GM19240 (cell line): ENCODE results near the gene SPEM3.
"Not testable (repeated sequence)": the region's sequence is repeated elsewhere in the genome, so short reads cannot be mapped to it uniquely, and the experiment has no call there.

ENCODE experiments used
- DNase-seq: peaks from one replicate; pipeline ENCODE4 v3.0.0; 2011; ENCODE audit warnings: low spot score; ENCODE audit not compliant: insufficient read length

Gene SPEM3

DNA sequence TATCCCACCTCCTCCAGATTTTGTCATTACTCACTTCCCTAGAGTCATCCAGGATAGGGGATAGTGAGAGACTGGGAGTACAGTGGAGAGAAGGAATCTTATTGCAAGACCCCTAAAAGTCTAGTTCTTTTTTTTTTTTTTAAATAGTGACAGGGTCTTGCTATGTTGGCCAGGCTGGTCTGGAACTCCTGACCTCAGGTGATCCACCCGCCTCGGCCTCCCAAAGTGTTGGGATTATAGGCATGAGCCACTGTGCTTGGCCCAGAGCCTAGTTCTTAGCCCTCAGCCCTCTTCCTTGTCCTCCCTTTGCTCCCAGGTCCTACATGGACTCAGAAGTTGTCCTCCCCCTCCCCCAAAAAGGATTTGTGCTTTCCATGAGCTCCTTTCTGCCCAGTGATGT is 13.5 kb downstream of the SPEM3 start:
- no peak for DNase-seq

DNA sequence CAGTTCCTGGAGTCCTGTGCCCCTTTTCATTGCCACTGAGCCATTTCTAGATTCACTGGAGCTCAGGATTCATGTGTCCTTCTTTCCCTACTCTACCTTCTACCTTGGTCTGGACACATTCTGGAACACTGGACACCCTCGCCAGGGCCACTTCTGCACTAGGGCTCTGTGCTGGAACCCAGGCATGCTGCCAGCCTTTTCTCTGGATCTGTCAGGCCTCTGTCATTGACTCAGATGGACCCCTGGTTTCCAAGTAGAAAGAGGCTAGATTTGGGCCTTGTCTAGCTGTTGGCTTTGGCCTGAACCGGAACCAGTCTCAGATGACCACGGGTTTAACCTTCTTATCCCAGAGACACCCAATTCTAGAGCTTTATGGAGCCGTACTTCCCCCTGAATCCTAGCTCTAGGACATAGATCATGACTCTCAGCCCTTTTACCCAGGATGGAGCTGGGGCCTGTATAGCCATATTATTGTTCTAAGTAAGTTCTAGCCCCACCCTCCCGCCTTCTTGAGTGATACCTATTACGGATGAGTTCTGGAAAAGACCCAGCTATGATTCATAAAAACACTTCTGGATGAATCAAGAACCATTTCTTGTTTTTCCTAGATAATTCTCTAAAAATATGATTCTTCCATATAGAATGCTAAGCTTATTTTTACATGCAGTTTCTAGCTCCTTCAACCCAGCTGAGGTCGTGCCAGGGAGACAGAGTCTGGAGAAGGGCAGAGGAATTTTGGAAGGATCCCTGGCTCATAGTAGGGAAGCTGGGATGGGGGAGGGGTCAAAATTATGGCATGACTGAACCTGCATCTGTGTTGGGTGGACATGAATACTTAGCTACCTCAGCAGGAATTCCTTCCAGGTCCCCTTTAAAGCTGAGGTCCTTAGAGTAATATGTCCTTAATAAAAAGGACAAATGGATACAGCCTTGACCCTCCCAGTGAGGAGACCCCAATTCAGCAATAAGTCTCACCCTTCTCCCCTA is 15.1 kb downstream of the SPEM3 start:
- DNase-seq = no peak

DNA sequence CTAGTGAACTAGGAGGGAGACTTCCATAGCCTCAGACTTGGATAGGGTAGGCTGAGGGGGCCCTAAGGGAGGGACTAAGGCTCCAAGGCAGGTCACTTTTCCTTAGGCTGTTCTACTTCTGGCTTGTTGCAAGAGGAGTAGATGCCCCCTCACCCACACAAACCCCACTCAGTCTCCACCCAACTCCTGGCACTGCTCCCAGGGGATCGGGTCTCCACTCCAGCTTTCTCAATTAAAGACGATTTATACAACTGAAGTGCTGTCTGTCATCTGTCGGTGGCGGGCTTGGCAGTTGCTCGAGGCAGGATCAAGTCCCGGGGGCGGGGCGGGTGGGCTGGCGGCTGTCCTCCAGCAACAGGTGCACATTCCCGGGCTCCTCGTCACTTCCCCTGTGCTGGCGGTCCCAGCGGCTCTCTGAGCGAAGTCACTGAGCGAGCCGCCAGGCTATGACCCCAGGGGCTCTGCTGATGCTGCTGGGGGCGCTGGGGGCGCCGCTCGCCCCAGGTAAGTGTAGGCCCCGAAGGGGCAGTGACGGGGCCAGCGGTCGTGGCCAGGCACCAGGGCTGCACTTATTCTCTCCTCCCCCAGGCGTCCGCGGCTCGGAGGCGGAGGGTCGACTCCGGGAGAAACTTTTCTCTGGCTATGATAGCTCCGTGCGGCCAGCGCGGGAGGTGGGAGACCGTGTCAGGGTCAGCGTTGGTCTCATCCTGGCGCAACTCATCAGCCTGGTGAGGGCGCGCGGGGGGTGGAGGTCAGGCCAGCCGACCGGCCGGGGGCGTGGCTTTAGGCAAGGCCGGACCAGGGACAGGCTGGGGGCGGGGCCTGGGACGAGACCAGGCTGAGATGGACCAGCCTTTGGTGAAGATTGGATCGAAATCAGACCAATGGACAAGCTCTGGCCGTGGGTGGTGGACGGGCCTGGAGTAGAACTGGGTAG is 16.3 kb downstream of the SPEM3 start, which contains the start of gene CHRNB1:
TSS of gene CHRNB1 (plus strand) at position 380 of the 937 bp plus-strand sequence. CDS start at position 447, 67 bp downstream.
- no peak for DNase-seq

DNA sequence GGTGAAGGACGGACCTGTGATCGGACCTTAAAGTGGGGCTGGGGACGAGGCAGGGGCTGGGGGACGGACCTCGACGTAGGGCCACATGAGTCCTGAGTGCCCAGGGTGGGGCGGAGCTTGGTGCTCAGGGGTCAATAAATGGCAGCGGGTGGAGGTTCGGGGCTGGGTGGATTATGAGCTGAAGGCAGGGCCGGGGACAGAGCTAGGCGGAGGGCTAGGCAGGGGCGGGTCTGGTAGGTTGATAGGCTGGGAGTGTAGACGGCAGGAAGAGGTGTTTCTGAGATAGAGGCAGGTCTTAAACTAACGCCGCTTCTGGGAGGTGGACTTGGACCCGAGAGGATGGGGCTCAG is 16.9 kb downstream of the SPEM3 start:
- DNase-seq = no peak

DNA sequence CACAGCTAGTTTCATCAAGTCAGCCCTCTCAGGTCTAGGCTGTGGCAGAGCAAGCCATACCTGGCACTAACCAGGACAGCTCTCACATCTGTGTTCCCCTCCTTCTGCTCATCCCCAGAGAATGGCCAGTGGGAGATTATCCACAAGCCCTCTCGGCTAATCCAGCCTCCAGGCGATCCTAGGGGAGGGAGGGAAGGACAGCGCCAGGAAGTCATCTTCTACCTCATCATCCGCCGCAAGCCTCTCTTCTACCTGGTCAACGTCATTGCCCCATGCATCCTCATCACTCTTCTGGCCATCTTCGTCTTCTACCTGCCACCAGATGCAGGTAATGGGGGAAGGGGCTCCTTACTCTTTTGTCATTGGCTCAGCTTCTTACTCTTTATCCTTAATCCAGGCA is 19.8 kb downstream of the SPEM3 start:
- DNase-seq = no peak

DNA sequence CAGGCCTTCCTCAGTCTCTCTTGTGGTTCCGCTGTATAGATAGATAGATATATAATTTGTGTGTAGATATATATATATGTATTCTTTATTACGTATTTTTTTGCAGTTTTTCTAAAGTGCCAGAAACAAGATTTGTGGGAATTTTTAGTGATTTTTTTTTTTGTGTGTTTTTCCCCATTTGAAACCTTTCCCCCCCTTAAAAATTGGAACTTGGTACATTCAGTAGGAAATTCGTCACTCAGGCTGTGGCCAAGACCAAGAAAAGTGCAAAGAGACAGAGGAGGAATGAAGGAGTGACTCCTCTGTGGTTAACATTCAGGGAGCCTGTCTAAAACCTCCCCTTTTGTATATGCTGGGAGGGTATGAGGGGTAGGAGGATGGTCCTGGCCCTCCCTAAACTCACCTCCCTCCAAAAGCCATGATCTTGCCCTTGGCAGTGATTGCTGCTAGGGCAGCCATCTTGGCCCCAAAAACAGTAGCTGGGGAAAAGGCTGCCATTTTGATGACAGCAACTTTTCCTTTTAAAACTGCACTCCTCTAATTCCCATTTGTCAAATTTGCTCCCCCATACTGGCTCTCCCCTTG is 31.4 kb downstream of the SPEM3 start:
- no peak for DNase-seq

DNA sequence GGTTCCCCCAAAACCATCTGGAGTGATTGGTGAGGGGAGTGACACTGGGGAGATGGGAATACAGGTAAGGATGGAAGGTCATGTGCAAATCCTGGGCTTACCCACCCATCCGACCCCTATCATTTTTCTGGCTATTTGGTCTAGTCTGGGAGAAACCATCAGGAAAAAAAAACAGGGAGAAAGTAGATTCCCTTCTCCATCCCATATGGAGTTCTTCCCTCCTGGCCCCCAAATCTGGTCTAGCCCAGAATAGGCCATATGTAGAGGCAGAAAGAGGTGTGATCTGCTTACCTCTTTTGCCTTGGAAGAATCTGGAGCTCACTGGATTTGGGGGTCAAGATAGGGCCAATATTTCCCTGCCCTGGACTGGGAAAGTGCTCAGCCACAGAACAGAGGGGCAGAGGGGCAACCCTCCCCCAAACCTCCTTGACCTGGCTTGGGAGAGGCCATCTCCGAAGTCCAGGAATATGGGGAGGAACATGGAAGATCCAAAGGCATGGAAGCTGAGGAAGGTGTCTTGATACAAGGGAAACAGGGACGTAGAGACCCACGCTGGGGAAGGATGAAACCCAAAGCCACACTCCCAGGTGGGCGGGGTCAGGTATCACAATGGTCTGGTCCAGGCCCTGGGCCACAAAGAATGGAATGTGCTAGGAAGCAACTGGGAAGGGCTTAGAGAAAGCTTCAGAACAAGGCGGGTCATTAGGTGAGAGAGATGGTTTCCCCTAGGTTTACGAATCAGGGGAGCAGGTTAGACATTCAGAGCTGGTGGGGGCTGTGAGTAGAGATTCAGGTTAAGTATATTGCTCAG is 32.4 kb downstream of the SPEM3 start:
- DNase-seq = no peak

DNA sequence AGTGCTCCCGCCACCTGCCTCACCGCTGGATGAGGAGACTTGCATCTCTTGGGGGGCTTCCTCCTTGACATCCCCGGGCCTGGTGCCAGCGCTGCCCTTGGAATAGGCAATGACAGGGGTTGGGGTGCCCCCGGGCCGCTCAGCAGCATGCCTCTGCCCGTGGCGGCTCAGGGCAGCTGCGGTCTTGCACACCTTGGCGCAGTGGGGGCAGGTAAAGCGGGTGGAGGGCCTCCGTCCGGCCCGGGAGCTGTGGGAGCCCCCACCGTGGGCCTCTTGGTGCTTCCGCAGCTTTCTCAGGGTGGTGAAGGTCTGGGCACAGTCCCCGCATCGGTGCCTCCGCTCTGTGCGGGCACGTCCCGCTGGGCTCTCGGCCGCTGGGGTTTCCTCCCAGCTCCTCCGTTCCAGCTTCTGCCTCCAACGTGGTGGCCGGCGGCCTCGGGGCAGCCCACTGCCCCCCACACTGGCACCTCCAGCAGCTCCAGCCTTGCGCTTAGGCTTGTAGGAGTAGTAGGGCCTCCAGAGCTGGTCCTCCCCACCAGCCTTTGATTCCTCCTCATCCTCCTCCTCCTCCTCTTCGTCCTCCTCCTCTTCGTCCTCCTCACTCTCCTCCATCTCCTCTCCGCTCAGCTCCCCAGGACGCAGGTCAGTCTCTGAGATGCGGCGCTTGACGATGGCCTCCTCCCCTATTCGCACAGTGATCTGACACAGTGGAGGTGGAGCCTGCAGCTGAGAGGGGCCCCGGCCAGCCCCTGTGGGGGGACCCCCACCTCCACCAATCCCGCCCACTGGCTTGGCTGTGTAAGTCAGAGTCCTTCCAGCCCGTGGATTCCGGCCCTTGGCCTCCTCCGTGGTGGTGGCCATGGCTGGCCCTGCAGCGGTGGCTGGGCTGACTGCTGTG is 34.1 kb downstream of the SPEM3 start:
- DNase-seq = no peak

DNA sequence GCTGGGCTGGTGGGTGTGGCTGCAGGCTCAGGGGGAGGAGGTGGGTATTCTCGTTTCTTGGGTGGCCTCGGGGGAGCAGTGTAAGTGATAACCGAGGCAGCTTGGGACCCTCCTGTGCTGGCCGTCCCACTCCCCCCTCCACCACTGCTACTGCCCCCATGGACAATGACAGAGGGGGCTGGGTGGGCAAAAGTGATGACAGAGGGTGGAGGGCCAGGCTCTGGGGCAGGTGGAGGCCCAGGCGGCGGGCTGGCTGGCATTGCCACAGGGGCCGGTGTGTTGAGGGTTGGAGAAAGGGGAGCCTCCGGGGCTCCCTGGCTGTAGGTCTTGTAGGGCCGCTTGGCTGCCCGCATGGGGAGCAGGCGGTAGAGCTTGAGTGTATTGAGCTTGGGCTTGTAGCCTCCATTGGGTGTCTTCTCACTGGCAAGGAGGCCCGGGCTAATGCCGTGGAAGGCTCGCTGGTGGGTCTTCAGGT is 34.8 kb downstream of the SPEM3 start:
- DNase-seq = no peak

DNA sequence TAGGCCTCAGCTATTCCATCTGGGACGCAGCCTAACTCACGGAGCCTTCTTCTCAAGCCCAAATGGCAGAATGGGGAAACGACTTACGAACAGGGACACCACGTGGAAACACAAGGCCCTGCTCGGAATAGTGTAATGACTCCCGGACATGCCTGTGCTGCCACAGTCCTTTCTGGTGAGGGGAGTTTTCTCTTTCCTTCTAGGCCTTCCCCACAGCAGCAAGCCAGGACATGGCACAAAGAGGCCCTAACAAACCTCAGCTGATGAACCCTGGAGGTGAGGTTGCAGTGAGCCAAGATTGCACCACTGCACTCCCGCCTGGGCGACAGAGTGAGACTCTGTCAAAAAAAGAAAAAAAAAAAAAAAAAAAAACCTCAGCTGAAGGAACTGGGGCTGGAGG is 35.4 kb downstream of the SPEM3 start:
- no peak for DNase-seq

DNA sequence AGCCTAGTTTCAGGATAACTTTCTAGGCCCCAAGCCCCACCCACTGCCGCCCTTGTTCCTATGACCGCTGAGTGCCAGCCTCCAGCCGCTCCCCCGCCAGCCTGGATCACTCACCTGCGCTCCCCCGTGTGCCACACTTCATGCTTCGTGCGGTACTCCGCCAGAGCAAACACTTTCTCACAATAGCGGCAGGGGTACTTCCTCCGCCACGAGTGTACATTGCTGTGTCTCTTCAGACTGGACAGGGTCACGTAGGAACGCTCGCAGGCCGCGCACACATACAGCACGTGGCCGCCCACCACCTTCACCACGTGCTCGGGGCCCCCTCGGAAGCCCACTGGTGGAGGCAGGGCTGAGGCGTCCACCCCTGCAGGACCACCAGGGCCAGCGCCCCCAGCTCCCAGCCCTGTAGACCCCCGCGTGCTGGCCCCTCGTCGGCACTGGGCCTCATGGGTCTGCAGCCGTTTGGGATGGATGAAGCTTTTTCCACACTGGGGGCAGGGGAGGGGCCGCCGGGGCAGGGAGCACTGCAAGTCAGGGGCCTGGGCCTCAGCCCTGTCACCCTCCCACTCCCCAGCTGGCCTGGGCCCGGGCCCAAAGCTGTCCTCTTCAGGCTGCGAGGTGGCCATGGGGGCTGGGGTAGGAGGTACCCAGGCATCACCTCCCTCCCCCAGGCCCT is 37.1 kb downstream of the SPEM3 start:
- no peak for DNase-seq

DNA sequence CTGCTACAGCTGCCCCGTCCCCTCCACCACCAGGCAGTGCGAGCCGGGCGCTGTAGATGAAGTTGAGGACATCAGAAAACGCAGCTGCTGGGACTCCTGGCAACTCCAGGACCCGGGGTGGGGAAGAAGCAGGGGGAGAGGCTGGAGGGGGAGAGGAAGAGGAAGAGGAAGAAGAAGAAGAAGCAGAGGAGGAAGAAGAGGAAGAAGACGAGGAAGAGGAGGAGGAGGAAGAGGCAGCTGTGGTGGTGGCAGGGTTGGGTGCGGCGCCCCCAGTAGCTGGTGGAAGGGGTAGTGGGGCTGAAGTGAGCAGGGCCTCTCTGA is 37.6 kb downstream of the SPEM3 start:
- no peak for DNase-seq

DNA sequence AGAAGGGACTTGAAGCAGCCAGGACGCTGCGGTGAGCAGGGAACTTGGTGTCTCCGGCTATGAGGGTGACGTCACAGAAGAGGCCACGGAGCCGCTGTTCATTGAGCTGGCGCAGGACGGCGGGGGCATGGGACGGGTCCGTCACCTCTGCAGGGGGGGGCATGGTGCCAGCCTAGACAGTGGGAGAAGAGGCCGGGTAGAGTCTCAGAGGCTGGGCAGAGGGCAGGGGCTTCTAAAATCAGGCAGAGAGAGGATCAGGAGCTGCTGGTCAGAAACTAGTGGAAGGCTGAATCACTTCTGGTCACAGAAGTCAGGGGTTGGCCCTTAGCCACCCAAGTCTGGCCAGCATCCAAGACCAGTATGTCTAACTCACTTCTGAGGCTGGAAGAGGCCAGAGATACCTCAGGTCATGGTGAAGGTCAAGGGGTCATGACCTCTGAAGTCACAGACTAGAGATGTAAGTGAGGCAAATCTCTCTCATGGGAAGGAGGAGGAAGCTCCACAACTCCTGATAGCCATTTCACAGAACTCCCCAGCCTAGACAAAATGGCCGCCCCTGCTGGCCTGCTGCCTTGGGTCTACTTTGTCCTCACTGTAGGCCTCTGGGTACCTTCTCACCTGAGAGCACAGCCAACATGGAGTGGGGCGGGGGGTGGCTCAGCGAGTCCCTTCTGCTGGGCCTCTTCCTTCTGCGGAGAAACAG is 38.1 kb downstream of the SPEM3 start:
- no peak for DNase-seq

DNA sequence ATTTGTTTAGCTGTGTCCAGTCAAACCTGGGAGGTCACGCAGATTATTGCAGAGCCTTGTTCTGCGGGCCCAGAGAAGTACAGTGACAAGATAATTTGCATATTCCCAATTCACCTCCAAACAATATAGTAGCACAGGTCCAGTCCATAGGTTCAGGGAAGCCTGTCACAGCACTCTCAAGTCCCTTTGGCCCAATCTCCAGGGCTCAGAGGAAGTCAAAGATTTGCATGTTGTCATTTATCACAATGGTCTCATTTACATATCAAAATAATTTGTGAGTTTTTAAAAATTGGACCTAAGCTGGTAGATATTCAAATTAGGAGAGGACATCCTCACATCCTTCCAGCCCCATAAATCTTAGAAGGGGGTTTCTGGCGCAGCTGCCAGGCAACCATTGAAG is 38.8 kb downstream of the SPEM3 start:
- no peak for DNase-seq

DNA sequence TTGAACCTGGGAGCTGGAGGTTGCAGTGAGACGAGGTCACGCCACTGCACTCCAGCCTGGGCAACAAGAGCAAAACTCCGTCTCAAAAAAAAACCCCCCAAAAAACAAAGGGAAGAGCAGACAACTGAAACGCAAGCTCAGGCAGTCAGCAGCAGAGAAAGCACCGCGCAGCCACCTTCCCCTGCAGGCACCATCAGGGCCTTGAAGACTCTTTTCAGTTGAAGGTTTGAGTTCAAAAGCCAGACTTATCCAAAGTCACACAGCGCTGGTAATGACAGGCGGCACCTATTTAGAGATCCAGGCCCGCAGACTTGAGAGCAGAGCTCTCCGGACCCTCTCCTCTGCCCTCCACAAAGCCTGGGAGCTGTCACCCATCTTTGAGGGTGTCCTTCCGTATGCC is 39.6 kb downstream of the SPEM3 start:
- DNase-seq = no peak

DNA sequence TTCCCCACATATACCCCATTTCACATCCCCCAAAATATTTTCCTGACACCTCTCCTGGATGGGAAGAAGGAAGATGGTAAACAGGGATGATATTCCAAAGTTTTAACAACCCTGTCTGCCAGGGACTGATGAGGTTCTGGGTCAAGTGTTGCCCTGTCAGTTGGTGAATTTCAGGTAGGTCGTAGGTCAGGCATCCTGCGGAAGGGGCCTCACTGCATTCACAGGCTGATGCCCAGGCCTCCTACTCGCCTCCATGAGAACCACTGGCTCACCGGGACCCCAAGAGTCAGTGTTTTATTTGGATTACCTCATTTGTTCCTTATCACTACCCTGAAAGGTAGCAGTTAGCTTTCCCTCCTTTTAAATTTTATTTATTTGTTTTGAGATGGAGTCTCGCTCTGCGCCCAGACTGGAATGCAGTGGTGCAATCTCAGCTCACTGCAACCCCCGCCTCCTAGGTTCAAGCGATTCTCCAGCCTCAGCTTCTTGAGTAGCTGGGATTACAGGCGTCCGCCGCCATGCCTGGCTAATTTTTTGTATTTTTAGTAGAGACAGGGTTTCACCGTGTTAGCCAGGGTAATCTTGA is 40.2 kb downstream of the SPEM3 start:
- no peak for DNase-seq

DNA sequence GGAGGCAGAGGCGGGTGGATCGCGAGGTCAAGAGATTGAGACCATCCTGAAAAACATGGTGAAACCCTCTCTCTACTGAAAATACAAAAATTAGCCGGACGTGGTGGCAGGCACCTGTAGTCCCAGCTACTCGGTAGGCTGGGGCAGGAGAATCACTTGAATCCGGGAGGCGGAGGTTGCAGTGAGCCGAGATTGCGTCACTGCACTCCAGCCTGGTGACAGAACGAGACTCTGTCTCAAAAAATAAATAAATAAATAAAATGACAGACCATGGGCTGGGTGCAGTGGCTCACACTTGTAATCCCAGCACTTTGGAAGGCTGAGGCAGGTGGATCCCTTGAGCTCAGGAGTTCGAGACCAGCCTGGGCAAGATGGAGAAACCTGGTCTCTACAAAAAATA is 41.2 kb downstream of the SPEM3 start:
- DNase-seq = not testable (repeated sequence)

DNA sequence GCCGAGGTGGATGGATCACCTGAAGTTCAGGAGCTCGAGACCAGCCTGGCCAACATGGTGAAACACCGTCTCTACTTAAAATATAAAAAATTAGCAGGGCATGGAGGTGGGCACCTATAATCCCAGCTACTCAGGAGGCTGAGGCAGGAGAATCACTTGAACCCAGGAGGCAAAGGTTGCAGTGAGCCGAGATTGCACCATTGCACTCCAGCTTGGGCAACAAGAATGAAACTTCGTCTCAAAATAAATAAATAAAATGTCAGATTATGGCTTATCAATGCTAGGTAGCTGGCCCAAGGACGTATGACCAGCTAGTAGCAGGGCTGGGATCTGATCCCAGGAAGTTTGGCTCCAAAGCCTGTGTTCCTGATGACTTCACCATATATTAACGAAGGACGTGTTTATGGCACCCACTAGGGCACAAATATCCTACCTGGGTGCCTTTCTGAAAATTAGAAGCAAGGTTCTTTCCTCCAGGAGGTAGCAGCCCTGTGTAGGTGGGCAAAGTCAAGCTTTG is 41.9 kb downstream of the SPEM3 start:
- not testable (repeated sequence) for DNase-seq
